Raji (cell line): ENCODE data around the gene TRIM22.

Experiments
- POLR2A ChIP-seq: IDR thresholded peaks from 2 replicates; pipeline ENCODE4 v1.6.1; 2011; ENCODE audit warnings: low read depth, low read length, control low read depth; ENCODE audit not compliant: insufficient read depth

TRIM22 gene

GRCh38 chr11:5726351-5726750 lies 36.8 kb downstream of the TRIM22 start:
- TF ChIP-seq POLR2A: no peak

GRCh38 chr11:5727691-5728090 lies 38.1 kb downstream of the TRIM22 start:
- no peak for TF ChIP-seq POLR2A

- TF ChIP-seq POLR2A: no peak
Measured at GRCh38 chr11:5736396-5736795, 46.8 kb downstream of the TRIM22 start, which contains the start of gene OR56B1. TSS of gene OR56B1 (plus strand) at chr11:5736448. CDS start at chr11:5736517, 69 bp downstream.

GRCh38 chr11:5737091-5737490 lies 47.5 kb downstream of the TRIM22 start:
- TF ChIP-seq POLR2A: no peak

- no peak for TF ChIP-seq POLR2A
Measured at GRCh38 chr11:5737670-5738392, 48.2 kb downstream of the TRIM22 start.

- TF ChIP-seq POLR2A: no peak
Measured at GRCh38 chr11:5738431-5738830, 48.8 kb downstream of the TRIM22 start.

GRCh38 chr11:5746614-5747013 lies 57.0 kb downstream of the TRIM22 start:
- no peak for TF ChIP-seq POLR2A

- no peak for TF ChIP-seq POLR2A
Measured at GRCh38 chr11:5749836-5750235, 60.2 kb downstream of the TRIM22 start.

GRCh38 chr11:5753943-5754342 lies 64.4 kb downstream of the TRIM22 start, which contains the start of gene OR52N4:
TSS of gene OR52N4 (plus strand) at chr11:5754243. CDS start at chr11:5754741, 498 bp downstream.
- no peak for TF ChIP-seq POLR2A
